Hematopoietic multipotent progenitor cell treated with erythropoietin and hydrocortisone succinate and interleukin-3 and kit ligand, for 15 days (in vitro differentiated cells): ENCODE data around the gene URB1.
"Not testable (repeated sequence)": the region's sequence is repeated elsewhere in the genome, so short reads cannot be mapped to it uniquely, and the experiment has no call there.

Experiments used
- DNase-seq: peaks from one replicate; pipeline ENCODE4 v3.0.0-alpha.2; 2015; ENCODE audit warnings: low spot score

URB1 gene

DNA sequence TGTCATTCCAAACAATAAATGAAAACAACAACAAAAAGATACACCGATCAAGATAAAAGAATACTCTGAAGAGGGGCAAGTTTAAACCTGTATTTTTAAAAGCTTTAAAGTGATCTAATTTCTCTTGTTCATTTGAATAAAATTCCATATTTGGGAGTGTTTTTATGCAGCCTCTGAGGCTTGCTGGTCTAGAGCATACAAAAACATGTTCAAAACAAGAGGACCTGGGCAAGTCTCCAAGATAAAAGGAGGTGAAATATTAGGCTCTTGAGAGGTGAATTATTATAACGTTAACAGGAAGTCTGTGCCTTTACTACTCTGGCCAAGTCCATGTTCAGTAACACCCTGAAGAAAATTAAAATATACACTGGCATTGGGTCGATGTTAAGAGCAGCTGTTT is 20.1 kb downstream of the URB1 start:
- DNase-seq = no peak

- DNase-seq = no peak
Measured at GRCh38 chr21:32371913-32372314, 20.9 kb downstream of the URB1 start.

- DNase-seq = no peak
Measured at GRCh38 chr21:32370998-32371766, 21.6 kb downstream of the URB1 start.

GRCh38 chr21:32368961-32369360 is 23.9 kb downstream of the URB1 start:
- not testable (repeated sequence) for DNase-seq

- no peak for DNase-seq
Measured at GRCh38 chr21:32368386-32368785, 24.4 kb downstream of the URB1 start.

DNA sequence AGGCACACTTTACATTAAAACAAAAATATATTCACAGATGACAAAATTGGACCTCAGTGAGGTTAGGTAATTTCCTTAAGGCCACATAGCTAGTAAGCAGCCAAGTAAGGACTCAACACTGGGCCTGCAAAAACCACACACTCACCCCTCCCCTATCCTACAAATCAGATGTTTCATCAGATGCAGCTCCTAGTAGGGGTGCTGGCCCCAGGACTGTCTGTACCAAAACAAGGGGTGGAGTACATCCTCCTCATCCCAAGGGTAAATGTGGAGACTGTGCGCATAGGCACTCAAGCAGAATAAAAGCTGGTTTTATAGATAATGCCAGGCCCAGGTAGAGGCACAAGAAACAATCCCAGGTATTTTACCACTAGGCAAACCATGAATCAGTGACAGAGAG is 25.7 kb downstream of the URB1 start:
- DNase-seq = no peak

GRCh38 chr21:32366191-32366590 is 26.6 kb downstream of the URB1 start:
- no peak for DNase-seq

GRCh38 chr21:32364796-32365195 is 28.0 kb downstream of the URB1 start:
- DNase-seq = no peak

DNA sequence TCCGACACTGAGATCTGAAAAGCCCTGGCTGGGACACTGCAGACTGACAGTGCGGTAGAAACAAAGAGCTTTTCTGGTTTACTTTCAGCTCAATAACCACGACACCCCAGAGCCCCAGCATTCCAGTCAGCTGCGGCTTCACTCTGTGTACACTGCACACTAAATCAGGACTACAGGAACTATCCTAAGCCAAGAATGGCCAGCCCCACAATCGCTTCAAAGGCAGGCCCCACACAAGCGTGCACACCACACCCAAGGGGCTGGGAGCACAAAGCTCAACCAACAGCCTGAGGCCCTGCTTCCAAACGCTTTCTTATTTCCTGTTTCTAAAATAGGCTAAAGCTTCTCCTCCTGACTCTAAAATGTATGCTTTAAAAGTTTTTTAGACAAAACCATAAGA is 28.4 kb downstream of the URB1 start:
- no peak for DNase-seq

DNA sequence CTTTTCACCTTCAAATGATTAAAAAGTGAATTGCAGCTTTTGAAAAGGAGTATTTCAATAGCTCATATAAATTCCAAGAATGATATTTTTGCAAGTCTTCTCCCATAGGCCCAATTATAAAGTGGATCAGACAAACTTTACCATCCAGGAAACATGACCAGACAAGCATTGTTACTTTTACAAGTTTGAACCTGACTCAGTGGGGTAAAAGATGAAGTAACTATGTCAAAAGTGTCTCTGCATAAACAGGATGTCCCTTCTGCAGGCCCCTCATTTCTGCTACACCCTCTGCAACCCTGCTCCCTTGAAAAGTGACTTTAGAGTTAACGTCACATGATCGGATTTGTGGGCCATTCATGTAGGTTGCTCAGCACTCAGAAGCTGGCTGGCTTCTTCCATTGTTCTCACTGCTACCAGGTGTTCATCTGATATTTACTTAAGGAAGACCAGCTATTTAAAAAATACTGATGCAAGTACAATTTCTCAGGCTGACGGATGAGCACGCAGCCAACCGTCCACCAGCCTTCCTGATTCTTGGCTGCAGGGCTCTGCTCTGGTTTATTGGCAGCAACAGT is 32.3 kb downstream of the URB1 start:
- DNase-seq = no peak

GRCh38 chr21:32359719-32360260 is 33.0 kb downstream of the URB1 start:
- DNase-seq = no peak

GRCh38 chr21:32356874-32357395 is 35.9 kb downstream of the URB1 start:
- DNase-seq = no peak

GRCh38 chr21:32353002-32353711 is 39.7 kb downstream of the URB1 start:
- DNase-seq = no peak

- DNase-seq = no peak
Measured at GRCh38 chr21:32352526-32352925, 40.3 kb downstream of the URB1 start.

GRCh38 chr21:32351428-32351827 is 41.4 kb downstream of the URB1 start:
- no peak for DNase-seq

- no peak for DNase-seq
Measured at GRCh38 chr21:32350981-32351380, 41.8 kb downstream of the URB1 start.

DNA sequence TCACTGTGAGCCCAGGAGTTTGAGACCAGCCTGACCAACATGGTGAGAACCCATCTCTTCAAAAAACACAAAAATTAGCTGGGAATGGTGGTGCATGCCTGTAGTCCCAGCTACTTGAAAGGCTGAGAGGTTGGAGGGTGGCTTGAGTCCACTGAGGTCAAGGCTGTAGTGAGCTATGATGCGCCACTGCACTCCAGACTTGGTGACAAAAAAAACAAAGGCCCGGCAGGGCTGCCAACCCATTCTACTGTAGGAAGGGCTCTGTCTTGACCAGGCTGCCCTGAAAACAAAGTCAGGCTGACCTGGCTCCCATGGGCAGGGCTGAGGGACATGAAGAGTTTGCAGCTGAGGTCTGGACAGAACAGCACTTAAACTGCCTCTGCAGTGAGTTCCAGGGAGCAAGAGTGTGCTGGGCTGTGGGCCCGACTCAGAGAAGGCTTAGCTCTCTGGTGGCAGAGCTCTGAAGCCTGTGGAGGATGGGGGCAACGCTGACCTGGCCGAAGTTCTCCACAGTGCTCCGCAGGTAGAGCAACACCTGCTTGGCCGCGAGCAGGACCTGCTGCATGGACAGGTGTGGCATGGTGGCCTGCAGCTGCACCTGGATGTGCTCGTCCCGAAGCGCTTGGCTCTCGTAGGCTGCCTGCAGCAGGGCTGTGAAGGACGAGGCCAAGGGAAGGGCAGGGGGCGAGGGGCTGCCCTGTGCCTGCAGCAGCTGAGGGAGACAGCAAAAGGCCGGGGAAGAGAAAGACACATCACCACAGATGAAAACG is 42.4 kb downstream of the URB1 start:
- no peak for DNase-seq

DNA sequence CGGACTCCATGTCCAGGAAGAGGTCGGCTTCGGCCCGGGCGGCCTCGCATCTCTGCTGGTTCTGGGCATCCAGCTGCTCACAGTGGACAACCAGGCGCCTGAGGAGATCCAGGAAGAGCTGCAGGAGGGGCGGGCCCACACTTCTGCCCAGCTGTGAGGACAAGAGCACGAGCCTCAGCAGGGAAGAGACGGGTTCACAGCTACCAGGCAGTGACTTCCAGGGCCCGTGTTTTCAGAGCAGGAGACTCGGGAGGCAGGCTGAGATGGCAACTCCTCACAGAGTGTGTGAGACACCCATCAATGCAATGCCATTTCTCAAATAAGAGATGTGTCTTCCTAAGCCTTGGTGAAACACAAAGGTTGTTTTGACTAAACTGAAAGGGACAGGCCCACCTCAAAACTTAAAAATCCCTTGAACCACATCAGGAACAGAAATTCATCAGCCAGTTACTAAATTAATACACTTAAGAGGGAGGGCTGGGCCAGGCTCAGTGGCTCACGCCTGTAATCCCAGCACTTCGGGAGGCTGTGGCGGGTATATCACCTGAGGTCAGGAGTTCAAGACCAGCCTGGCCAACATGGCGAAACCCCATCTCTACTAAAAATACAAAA is 43.4 kb downstream of the URB1 start:
- DNase-seq = no peak

DNA sequence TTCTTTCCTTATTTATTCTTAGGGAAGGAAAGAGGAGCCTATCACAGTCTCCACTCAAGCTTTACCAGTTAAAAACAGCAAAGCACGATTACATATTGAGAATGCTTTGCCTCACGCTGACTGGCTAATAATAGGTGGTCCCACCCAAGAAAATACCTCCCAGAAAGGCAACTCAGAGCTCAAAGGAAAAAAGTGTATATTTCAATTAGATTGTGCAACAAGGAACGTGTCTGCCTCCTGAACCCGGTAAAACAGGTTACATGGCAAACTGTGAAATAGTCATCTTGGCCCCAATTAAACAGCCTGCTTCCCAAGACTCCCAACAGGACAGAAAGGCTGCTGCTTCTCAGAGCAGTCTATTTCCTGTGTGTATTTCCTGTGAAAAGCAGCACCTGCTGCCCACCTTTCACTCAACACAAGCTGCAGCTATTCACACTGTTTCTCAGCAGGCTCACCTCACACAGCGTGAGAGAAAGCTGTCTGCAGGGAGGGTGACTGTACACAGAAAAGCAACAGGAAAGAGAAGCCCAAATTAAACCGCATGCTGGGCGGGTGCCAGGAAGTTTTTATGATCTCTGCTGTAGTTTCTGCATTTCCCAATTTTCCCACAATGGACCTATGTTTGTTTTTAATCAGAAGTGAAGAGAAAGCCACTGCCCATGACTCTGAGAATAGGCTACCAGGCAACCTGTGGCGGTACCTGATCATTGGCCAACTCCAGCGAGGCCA is 44.0 kb downstream of the URB1 start:
- no peak for DNase-seq

DNA sequence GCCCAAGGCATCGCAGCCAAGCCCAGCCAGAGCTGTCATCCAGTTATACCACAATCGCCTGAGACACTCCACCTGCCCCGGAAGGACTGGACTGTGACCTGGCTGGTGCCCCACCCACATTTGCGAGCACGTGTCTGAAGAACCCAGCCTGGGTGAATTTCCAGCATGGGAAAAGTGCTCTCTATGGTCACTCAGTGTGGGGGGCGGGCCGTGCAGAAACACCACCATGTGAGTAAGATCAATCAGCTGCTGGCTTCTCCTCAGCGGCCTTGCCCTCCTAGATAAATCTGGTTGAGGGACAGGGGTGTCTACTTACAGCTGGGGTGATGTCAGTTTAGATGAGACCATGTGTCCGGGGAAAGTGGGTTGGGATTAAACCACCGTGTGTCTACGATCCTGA is 44.8 kb downstream of the URB1 start:
- no peak for DNase-seq

DNA sequence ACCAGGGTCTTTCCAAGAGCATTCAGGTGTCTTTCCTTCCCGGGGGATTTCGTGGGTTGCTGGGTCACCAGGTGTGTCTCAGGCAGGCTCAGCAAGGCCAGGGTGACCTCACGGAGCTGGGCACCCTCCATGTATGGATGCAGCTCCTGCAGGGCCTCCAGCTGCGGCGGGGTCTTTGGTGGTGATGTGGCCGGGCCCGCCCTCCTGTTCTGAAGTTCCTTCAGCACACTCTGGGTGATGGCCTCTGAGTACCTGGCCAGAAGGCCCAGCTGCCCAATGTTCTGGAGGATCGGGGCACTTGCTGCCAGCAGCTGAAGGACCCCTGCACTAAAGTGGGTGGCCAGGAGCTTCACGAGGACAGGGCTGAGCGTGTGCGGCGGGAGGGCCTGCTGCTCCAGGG is 45.5 kb downstream of the URB1 start:
- no peak for DNase-seq
